ENCODE data around the gene SEL1L3.

The SEL1L3 gene

DNA sequence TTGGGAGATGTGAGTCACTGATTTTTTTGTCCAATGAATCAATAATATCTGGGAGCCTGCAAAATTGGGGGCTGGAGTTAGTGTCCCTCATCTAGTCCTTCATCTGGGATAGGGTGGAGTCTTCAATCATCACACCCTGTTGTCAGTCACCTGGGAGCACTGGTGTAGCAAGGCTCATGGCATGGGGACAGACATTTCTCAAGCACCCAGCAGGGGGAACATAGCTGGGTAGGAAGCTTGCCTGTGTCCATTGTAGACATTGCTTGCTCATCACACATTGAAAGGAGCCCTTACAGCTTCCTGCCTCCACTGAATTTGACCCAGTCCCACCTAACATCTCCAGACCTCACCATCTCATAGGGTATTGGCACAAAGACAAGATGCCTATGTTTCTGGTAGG lies 61.2 kb downstream of the SEL1L3 start:
- TF ChIP-seq CTCF (IDR thresholded peaks at IDR 0.05; ENCODE audit: borderline replicate concordance, control extremely low read depth, extremely low read depth, insufficient read depth, missing control alignments), result no peak
- no peak for DNase-seq (ENCODE audit: low spot score)
- in situ Hi-C loops (cut with MboI; ENCODE audit: low sequenced_read_pairs, unreplicated experiment), result no loop called here

GRCh38 chr4:25800245-25800644 lies 62.5 kb downstream of the SEL1L3 start:
- in situ Hi-C loops (cut with MboI; ENCODE audit: low sequenced_read_pairs, unreplicated experiment), result no loop called here
- no peak for TF ChIP-seq CTCF (IDR thresholded peaks at IDR 0.05; ENCODE audit: borderline replicate concordance, control extremely low read depth, extremely low read depth, insufficient read depth, missing control alignments)
- no peak for DNase-seq (ENCODE audit: low spot score)

DNA sequence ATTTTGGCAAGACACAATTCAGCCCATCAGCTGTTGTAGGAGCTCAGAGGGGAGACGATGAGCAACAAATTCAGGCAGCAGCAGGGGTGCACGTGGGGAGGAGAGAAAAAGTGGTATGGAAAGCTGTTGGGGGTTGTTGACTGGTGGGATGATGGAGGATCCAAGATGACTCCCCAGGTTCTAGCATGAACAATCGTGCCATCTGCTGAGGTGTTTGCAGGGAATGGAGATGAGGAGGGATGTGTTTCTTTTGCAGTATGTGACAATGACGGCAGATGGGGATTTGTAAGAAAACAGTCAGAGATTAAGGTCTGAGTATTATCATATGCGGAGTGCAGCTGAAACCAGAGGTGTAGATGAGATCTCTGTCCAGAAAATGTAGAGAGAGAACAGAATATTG lies 63.3 kb downstream of the SEL1L3 start:
- in situ Hi-C loops (cut with MboI; ENCODE audit: low sequenced_read_pairs, unreplicated experiment), result no loop called here
- no peak for TF ChIP-seq CTCF (IDR thresholded peaks at IDR 0.05; ENCODE audit: borderline replicate concordance, control extremely low read depth, extremely low read depth, insufficient read depth, missing control alignments)
- DNase-seq (ENCODE audit: low spot score), result no peak

DNA sequence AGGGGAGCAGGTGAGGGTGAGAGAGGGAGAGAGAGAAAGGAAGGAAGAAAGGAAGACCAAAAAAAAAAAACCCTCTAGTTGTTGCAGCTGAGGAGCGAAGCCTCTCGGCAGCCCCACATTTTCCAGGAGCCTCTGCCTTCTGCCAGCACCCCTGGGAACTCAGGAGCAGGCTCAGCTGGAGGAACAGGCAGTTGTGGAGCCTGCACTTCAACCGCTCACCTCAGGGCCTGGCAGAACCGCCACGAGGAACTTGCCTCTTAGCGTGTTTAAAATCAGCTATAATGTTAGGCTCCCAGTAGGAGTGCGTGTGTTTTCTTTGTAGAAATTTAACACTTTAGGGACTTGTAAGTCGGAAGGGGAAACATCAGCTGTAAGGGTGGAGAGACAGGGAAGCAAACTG lies 65.7 kb downstream of the SEL1L3 start:
- in situ Hi-C loops (cut with MboI; ENCODE audit: low sequenced_read_pairs, unreplicated experiment), result no loop called here
- DNase-seq (ENCODE audit: low spot score), result no peak

GRCh38 chr4:25795566-25796454 lies 67.0 kb downstream of the SEL1L3 start:
- in situ Hi-C loops (cut with MboI; ENCODE audit: low sequenced_read_pairs, unreplicated experiment), result no loop called here
- no peak for TF ChIP-seq CTCF (IDR thresholded peaks at IDR 0.05; ENCODE audit: borderline replicate concordance, control extremely low read depth, extremely low read depth, insufficient read depth, missing control alignments)
- no peak for DNase-seq (ENCODE audit: low spot score)

More for the DNA sequence above, 65.7 kb downstream of the SEL1L3 start:
- no peak for TF ChIP-seq CTCF (IDR thresholded peaks at IDR 0.05; ENCODE audit: borderline replicate concordance, control extremely low read depth, extremely low read depth, insufficient read depth, missing control alignments)

DNA sequence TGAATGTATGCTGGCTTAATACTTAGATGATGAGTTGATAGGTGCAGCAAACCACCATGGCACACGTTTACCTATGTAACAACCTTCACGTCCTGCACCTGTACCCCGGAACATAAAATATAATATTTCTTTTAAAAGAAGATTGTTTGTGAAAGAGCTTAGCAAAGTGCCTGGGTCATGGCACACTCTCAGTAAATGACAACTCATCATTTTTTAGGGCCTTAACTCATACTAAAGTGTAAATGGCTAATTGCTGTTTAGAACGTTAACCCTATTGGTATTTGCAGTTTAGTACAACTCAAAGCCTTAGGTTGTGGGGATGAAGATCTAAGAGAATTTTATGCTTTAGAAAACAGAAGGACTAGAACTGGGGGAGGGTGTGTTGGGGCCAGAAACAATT lies 67.7 kb downstream of the SEL1L3 start:
- no peak for TF ChIP-seq CTCF (IDR thresholded peaks at IDR 0.05; ENCODE audit: borderline replicate concordance, control extremely low read depth, extremely low read depth, insufficient read depth, missing control alignments)
- in situ Hi-C loops (cut with MboI; ENCODE audit: low sequenced_read_pairs, unreplicated experiment), result no loop called here
- DNase-seq (ENCODE audit: low spot score), result no peak
